Coronary artery (tissue), 2 donors: ENCODE results near the gene PPP5C.
A peak's percentile ranks its signal among the peaks of the same experiment; 100 is the strongest.
"Not testable (repeated sequence)": the region's sequence is repeated elsewhere in the genome, so short reads cannot be mapped to it uniquely, and the experiment has no call there.

ENCODE experiments used
- DNase-seq: peaks from one replicate; pipeline ENCODE4 v3.0.0-alpha.2; 2017; ENCODE audit warnings: low spot score
- H3K27ac ChIP-seq, 2 donors: fragments of 200-600 bp; sonication (generic); one replicate each; pipeline ENCODE4 v1.5.1; 2016 to 2019
- H3K4me3 ChIP-seq: fragments of 200-600 bp; sonication (generic); 2 replicates; pipeline ENCODE4 v1.5.1; 2016; ENCODE audit warnings: mild to moderate bottlenecking, moderate library complexity
- TF ChIP-seq, protein P1 (sequence below): fragments of 200-600 bp; sonication (generic); IDR thresholded peaks from one replicate; pipeline ENCODE4 v1.5.1; 2019; ENCODE audit warnings: antibody characterized with exemption

Gene PPP5C

GRCh38 chr19:46411088-46411924, 64.4 kb downstream of the PPP5C start:
- no peak for DNase-seq
- TF ChIP-seq, protein P1, sequence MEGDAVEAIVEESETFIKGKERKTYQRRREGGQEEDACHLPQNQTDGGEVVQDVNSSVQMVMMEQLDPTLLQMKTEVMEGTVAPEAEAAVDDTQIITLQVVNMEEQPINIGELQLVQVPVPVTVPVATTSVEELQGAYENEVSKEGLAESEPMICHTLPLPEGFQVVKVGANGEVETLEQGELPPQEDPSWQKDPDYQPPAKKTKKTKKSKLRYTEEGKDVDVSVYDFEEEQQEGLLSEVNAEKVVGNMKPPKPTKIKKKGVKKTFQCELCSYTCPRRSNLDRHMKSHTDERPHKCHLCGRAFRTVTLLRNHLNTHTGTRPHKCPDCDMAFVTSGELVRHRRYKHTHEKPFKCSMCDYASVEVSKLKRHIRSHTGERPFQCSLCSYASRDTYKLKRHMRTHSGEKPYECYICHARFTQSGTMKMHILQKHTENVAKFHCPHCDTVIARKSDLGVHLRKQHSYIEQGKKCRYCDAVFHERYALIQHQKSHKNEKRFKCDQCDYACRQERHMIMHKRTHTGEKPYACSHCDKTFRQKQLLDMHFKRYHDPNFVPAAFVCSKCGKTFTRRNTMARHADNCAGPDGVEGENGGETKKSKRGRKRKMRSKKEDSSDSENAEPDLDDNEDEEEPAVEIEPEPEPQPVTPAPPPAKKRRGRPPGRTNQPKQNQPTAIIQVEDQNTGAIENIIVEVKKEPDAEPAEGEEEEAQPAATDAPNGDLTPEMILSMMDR: no peak
- H3K27ac ChIP-seq: peak overlapping the region; percentile 53 to 81
- peak overlapping the region; percentile 78 for H3K4me3 ChIP-seq

- Histone ChIP-seq H3K4me3 (peak overlapping the region; percentile 78), H3K27ac (peak overlapping the region; percentile 53 to 81)
- no peak for DNase-seq
- TF ChIP-seq, protein P1: no peak
Observed at GRCh38 chr19:46411925-46412649, 65.2 kb downstream of the PPP5C start.

DNA sequence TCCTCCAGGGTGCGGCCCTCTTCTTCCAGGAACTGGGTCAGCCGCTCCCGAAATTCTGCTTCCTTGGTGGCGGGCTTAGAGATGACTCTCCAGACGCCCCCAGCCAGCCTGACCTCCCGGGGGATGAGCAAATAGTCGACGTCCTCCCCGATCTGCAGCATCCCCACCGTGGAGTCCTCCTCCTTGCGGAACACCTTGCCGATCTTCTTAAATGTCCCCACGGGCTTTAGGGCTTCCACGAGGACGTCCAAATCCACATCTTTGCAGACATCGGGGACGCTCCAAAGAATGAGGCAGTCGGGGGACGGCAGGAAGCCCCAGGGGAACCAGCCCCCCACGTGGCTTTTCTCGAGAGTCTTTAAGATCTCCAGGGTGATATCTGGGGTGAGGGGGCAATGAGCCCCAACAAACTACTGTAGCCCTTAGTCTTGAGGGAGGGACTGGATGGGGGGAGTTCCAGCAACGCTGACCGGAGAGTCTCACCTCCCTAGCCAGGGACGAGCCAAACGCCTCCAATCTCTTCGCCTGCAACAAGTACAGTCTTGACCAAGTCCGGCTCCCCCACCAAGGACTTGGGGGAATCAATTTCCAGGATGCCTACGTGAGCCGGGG, 65.9 kb downstream of the PPP5C start:
- peak overlapping the region; percentile 78 for H3K4me3 ChIP-seq
- TF ChIP-seq, protein P1: no peak
- peak overlapping the region; percentile 53 to 81 for H3K27ac ChIP-seq
- DNase-seq: no peak

- Histone ChIP-seq H3K27ac (peak within 1 kb of the TSS; percentile 53 to 81), H3K4me3 (peak within 1 kb of the TSS; percentile 78)
- DNase-seq: peak; percentile 94
- TF ChIP-seq, protein P1: no peak
Observed at GRCh38 chr19:46413262-46414031, 66.6 kb downstream of the PPP5C start, which contains the start of gene CCDC8. TSS of gene CCDC8 (minus strand) at chr19:46413564. CDS start at chr19:46412810, 754 bp downstream.

- H3K27ac ChIP-seq, H3K4me3 ChIP-seq, DNase-seq: not testable (repeated sequence)
Observed at GRCh38 chr19:46414899-46415298, 68.0 kb downstream of the PPP5C start.

DNA sequence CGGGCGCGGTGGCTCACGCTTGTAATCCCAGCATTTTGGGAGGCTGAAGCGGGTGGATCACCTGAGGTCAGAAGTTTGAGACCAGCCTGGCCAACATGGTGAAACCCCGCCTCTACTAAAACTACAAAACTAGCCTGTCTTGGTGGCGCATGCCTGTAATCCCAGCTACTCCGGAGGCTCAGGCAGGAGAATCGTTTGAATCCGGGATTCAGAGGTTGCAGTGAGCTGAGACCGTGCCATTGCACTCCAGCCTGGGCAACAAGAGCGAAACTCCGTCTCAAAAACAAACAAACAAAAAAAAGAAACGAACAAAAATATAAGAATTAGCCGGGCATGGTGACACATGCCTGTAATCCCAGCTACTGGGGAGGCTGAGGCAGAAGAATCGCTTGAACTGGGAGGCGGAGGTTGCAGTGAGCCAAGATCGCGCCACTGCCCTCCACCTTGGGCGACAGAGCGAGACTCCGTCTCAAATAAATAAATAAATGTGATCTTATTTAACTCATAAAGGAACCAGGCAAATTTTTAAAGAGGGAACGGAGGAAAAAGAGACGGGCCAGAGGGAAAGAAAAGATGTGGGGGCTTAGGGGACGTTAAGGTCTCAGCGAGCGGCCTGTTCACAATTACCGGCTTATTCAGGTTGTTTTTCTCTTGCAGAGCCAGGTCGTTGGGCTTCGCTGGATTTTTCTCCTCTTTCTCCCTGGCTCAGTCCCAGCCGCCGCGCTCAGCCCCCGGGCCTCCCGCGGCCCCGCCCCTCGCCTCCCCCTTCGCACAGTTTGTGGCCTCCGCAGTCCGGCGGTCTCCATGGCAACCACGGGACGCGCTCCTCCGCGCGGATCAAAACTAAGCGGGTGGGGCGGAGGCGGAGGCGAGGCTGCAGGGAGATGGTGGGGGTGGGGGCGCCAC, 69.2 kb downstream of the PPP5C start:
- DNase-seq: peak; percentile 89
- peak overlapping the region; percentile 66 for H3K4me3 ChIP-seq
- H3K27ac ChIP-seq: peak overlapping the region; percentile 67 to 79

- DNase-seq: no peak
- Histone ChIP-seq H3K27ac (peak overlapping the region; percentile 35 to 45), H3K4me3 (no peak overlapping the region)
- TF ChIP-seq, protein P1: no peak
Observed at GRCh38 chr19:46420056-46420455, 73.2 kb downstream of the PPP5C start.
